GM18870 (cell line): Measurements from ENCODE around the gene CCDC138.

Experiments
- ATAC-seq: cut with Tn5 transposase; IDR thresholded peaks from one replicate; pipeline ENCODE4 v1.9.1; 2021; ENCODE audit warnings: moderate library complexity; ENCODE audit not compliant: unreplicated experiment

Gene CCDC138

DNA sequence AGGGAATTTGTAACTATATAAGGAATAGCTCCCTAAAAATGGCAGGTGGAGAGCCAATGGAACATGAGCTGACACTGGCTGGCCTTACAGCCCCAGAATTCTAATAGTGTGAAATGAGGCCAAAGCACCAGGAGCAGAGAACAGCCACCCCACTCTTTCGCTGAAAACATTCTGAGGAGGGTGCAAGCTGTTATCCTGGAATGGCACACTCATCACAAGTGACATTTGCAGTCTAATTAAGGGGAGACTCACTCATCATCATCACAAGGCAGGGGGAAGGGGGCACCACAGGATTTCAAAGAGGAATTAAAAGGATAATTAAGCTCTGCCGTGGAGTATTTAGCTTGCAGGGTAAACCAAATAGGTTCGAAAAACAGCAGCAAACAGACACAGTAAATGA, 108.2 kb downstream of the CCDC138 start:
- no peak for ATAC-seq

DNA sequence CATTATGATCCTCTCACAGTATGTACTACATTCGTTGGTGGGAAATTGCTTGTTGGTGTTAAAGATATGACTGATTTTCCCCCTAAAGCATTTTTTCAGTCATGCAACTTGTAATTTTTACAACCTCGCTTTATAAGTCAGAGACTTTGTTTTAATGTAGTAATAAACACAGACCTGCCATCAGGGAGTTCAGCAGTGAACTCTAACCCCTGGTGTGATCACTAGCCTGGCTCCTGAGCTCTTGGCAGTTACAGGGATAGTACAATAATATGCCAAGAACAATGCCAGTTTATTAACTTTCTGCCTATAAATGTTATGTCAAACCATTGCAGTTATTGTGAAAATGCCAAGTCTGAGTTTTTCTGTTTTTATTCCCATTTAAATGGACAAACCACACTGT, 108.6 kb downstream of the CCDC138 start:
- ATAC-seq, result no peak

- ATAC-seq, result no peak
These were observed 110.2 kb downstream of the CCDC138 start for GRCh38 chr2:108896741-108897140.

DNA sequence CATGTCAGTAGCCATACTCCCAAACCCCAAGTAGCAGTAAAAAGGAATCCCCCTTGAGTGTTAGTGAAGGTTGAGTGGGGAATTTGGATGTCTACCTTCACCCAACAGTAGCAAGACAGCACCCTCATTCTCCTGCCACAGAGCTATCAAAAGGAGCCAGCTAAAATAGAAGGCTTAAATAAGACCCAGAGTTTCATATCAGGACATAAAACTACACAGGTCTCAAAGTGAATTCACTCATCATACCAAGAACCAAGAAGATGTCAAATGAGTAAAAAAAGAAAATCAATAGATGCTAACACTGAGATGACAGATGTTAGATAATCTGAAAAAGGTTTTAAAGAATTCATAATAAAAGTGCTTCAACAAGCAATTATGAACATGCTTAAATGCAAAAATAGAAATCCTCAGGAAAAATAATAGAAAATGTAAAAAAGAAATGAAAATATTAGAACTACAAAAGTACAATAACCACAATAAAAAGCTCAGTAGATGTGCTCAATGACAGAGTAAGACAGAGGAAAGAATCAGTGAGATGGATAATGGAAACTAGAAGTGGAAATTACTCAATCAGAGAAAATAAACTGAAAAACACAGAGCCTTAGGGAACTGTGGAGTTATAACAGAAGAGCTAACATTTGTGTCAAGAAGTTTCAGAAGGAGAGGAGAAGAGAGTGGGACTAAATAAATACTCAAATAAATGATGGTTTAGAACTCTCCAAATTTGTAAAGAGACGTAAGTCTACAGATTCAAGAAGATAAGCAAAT, 111.9 kb downstream of the CCDC138 start:
- no peak for ATAC-seq

DNA sequence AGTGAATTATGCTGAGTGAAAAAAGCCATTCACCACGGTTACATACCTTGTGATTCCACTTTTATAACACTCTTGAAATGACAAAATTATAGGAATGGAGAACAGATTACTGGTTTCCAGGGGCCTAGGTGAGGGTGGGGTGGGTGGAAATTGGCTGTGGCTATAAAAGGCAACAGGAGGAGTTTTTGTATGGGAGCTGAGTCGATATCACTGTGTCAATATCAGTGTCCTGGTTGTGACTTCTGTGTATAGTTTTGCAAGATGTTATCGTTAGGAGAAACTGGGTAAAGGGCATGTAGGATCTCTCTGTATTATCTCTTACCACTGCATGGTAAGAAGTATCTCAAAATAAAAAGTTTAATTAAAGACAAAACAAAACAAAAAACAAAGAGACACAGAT, 118.1 kb downstream of the CCDC138 start:
- no peak for ATAC-seq

DNA sequence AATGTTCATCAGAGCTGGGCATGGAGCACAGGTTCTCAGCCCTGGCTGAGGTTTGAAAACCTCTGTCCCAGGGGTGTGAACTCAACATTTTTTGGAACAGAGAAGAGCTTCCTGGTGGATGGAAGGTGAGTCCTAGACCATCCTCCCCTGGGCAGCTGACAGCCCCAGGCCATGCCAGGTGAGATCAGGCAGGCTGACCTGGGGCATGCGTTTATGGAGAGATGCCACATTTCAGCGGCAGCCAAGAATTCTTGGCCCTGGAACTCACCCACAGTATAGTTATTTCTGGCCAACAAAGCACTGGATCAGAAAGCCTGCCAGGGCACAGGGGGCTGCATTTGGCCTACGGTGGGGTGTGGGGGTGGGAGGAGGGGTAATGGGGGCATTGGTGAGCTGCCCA, 118.6 kb downstream of the CCDC138 start:
- no peak for ATAC-seq

- ATAC-seq, result no peak
These were observed 119.3 kb downstream of the CCDC138 start for GRCh38 chr2:108905906-108906305.

DNA sequence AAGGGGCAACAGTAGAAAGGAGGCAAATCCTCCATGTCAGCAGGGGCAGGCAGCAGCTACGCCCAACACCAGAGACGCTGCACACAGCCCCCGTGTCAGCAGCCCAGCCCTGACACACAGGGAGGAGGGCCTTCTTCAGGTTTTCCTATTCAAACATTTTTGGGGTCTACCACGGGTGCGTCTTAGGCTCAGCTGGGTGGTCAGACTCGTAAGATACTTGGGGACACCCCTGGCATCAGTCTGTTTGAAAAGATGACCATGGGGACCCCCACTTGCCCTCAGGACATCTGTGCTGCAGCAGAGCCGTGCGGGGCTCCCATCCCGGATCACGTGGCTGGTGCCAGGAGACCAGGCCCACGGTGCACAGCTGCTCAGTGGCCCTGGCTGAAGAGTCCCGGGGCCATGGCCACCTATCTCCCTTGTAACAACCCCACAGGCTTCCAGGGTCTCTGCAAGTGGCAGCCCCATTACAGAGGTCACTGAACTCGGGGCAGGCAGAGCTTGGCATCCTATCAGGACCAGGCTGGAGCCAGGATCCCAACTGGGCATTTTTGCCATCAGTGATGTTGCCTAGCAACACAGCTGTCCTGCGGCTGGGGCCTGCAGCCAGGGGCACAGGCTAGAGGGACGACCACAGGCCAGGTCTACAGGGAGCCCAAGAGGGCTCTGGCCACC, 120.0 kb downstream of the CCDC138 start:
- no peak for ATAC-seq

- no peak for ATAC-seq
These were observed 121.5 kb downstream of the CCDC138 start for GRCh38 chr2:108907822-108908712.

DNA sequence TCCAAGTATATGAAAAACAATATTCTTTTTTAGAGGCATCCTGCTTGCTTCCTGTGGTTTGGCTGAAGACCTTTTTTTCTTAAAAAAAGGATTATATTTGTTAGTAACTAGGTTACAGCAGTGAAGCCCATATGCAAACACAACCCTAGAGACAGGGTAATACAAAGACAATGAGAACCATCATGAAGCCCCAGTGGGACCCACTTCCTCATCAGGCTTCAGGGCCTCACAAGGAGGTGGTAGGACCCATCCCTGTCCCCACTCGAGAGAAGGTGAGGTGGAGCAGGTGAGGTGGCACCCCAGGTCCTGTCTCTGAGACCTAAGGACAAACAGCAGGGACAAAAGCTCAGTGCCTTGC, 122.1 kb downstream of the CCDC138 start:
- ATAC-seq, result no peak

DNA sequence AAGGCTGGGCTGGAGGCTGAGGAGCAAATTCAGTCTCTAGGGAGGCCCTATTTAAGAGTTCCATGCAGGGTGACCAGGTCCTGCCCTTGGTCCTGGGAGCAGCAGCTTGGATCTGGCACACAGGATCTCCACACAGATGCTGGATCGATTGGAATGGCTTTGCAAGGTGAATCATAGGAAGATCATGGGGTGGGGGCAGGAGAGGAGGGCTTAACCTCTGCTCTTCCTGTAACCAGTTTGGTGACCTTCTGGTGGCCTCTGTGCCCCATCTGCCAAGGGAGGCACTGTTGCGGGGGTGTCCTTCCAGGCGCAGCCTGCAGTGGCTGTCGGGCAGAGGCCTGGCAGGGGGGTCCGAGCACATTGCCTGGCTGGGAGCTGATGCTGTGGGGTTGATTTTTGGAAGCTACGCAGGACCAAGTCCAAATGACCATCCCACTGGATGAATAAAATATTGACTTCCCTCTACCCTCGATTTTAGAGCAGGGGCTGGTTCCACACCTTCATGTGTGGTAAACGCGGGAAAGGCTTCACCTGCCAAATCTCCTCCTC, 122.8 kb downstream of the CCDC138 start:
- ATAC-seq, result no peak

DNA sequence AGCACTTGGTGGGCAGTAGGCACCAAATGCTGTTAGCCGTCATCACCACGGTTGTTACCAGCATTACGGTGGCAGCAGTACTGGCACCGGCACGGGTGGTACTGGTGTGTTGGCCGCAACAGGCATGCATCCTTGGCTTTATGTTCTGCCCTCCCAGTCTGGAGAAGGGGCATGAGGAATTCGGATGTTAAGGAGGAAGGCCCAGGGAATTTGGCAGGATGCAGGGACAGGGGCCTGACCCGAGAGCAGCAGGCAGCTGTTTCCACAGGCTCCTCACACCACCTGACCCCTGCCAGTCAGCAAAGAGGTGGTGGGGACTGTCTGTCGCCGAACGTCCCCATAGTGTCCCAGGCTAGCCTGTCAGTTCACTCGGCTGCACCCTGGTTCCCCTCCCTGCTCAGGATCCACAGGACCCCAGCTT, 123.5 kb downstream of the CCDC138 start:
- ATAC-seq, result no peak

DNA sequence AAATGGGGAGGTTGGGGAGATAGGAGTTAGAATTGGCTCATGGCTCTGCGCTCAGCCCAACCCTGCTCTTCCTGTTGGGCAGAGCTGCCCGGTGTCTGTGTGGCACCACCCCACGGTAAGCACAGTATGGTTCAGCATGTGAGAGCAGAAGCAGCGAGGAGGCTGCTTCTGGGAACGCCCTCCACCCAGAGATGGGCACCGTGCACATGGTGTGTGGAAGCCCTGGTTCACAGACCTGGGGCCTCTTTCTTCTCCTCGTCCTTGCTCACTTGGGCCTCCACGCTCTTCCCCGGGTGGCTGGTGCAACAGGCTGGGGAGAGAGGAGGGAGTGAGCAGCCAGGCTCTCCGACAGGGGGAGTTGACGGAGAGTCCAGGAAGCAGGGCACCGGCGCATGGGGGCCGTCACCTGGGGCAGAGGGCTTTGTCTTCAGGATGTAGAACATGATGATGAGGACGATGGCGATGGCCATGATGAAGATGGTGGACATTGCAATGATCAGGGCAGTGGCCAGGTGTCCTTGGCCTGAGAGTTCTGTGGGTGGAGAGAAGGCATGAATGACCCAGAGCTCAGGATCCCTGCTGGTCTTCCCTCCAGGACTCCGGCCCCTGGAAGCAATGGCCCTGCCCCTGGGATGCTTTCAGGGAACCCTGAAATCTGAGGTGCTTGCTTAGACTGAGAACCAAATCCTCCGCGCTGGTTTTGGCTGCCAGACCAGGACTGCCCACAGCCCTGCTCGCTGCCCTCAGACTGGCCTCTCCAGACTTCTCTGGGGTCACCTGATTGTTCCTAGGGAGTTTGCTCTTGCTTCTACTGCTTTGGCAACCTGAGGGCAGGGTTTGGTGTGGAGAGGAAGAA, 124.2 kb downstream of the CCDC138 start:
- ATAC-seq, result no peak

DNA sequence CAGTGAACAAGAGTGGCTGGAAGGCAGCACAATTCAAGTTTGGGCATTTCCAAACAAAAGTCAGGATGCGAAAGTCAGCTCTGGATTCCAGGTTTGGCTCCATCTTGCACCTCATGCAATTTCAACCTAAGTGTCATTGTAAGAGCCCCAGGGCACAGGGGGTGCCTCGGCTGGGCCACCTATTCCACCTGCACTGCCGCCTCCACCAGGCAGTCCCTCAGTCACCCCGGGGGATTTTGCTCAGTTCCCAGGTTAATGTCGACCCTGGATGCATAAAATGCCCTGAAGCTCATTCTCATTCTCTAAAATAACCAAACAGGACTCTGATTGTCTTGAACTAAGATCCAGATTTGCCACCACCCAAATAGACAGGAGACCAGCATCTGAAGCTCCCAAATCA, 124.8 kb downstream of the CCDC138 start:
- no peak for ATAC-seq

DNA sequence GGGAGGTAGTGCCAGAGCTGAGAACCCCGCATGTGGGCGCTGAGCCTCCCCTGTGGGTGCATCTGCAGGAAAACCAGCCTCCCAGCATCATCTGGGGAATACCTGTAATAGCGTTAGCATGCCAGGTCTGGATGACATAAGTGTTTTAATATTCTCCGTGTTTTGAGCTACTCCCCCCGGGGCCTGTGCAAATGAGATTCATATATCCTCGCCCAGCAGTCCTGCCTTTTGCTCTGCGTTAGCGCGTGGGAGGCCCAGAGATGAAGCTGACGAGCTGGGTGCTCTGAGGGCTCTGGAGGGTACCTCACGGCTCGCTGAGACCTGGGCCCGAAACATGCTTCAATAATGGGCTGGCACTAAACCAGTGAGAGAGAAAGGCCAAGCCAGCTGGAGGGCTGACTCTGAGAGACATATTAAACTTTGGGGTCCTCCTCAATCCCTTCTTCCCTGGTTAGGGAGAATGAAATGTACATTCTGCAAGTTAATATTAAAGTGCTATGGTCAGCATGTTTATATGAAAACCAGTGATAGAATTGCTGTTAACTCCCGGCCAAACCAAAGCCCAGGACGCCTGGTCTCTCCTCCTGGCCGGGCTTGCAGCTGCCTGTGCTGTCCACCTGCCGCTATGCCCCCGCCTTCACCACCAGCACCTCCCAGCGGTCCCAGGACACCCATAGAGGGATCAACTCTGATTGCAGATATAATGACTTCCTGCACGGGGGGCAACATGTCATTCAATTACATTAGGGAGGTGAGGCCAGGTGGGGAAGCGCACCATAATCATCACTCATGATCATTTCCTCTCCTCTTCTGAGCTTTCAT, 125.4 kb downstream of the CCDC138 start:
- no peak for ATAC-seq

GRCh38 chr2:108912629-108912902, 126.0 kb downstream of the CCDC138 start:
- ATAC-seq, result no peak

DNA sequence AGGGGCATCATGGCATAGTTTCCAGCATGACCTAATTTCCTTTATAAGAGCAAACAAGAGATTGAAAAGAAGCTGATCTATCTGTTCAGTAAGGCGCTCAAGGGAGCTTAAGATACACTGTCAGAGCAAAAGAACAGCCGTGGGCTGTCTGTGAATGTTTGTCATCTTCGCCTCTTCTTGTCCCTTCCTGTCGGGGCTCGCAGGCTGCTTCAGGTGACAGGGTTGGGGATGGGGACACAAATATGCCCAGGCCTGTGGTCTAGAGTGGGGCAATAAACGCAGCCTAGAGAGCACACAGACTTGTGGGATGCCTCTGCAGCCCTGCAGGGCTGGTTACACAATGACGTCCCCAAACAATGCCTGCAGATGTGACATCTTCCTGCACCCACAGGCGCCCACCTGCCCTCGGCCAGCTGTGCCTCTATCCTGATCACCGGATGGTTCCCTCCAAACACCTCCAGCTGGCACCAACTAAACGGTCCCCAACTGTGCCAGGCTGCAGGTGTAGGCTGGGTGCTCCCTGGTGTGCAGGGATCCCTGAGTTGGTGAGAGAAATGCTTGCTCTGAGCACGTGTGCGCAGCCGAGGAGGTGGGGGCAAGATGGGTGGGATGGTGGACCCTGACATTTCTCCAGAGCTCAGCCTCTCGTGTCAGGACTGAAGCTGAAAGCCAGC, 129.7 kb downstream of the CCDC138 start:
- no peak for ATAC-seq

- ATAC-seq, result no peak
These were observed 130.3 kb downstream of the CCDC138 start for GRCh38 chr2:108916796-108917421.

DNA sequence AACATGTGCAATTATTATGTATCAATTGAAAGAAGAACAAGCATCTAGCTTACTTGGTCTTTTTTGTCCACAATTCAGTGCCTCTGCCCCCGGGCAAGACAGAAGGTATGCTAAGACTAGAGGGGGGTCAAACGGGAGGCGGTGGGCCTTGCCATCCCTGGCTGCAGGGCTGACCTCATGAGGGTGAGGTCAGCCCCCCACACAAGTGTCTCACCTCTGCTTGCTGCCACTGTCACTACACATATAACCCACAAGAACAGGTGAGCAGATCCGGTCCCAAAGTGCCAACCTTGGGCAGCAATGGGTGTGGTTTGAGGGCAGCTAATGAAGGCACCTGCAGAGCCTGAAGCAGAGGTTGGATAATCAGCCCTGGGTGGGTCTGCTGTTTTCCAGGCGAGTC, 131.0 kb downstream of the CCDC138 start:
- no peak for ATAC-seq
